GM23338 (cell line): ENCODE data around the gene IL22RA2. TPM values are rescaled to one million over a fixed set of nuclear protein-coding genes. Genes with fewer than 3 reads are reported as not detected.

Source experiments
- ATAC-seq: fragments of 200-7000 bp; cut with Tn5 transposase; 3 replicates; pipeline ENCODE4 v1.9.1; 2020
- DNase-seq: peaks from one replicate; pipeline ENCODE4 v3.0.0-alpha.2; 2015; ENCODE audit warnings: low spot score
- H2AFZ ChIP-seq: fragments of 200-600 bp; sonication (generic); 2 replicates; pipeline ENCODE4 v1.8.0; 2016; ENCODE audit warnings: antibody characterized with exemption, mild to moderate bottlenecking, moderate library complexity
- H3F3A ChIP-seq: fragments of 200-600 bp; sonication (generic); replicated peaks from 2 replicates; pipeline ENCODE4 v1.8.0; 2017; ENCODE audit warnings: antibody characterized with exemption, mixed run types, low read depth
- H3K27ac ChIP-seq: fragments of 200-600 bp; sonication (generic); 2 replicates; pipeline ENCODE4 v1.6.1; 2016; ENCODE audit warnings: low read depth
- H3K27me3 ChIP-seq: fragments of 200-600 bp; sonication (generic); 2 replicates; pipeline ENCODE4 v1.8.0; 2016; ENCODE audit warnings: mild to moderate bottlenecking, mixed run types, moderate library complexity; ENCODE audit not compliant: insufficient read depth
- H3K36me3 ChIP-seq: fragments of 200-600 bp; sonication (generic); 2 replicates; pipeline ENCODE4 v1.8.0; 2016; ENCODE audit warnings: mild to moderate bottlenecking; ENCODE audit not compliant: insufficient read depth
- H3K4me1 ChIP-seq: fragments of 200-600 bp; sonication (generic); 2 replicates; pipeline ENCODE4 v1.8.0; 2016; ENCODE audit warnings: mild to moderate bottlenecking, moderate library complexity; ENCODE audit not compliant: insufficient read depth
- H3K4me2 ChIP-seq: fragments of 200-600 bp; sonication (generic); 2 replicates; pipeline ENCODE4 v1.7.1; 2017; ENCODE audit warnings: mixed run types
- H3K4me3 ChIP-seq: fragments of 200-600 bp; sonication (generic); 2 replicates; pipeline ENCODE4 v1.6.1; 2016; ENCODE audit warnings: mixed run types
- H3K79me2 ChIP-seq: fragments of 200-600 bp; sonication (generic); replicated peaks from 2 replicates; pipeline ENCODE4 v1.8.0; 2017; ENCODE audit warnings: mild to moderate bottlenecking; ENCODE audit not compliant: insufficient read depth
- H3K9me2 ChIP-seq: fragments of 200-600 bp; sonication (generic); 2 replicates; pipeline ENCODE4 v1.8.0; 2017; ENCODE audit not compliant: insufficient read depth
- H4K20me1 ChIP-seq: fragments of 200-600 bp; sonication (generic); replicated peaks from 2 replicates; pipeline ENCODE4 v1.8.0; 2017; ENCODE audit warnings: mild to moderate bottlenecking; ENCODE audit not compliant: insufficient read depth
- H3K27ac Mint-ChIP-seq: 2 replicates; pipeline ENCODE4 v1.8.0; 2020; ENCODE audit warnings: inconsistent platforms, mild to moderate bottlenecking, moderate library complexity, mixed read lengths
- H3K27me3 Mint-ChIP-seq: 3 replicates; pipeline ENCODE4 v1.8.0; 2022; ENCODE audit warnings: low read depth, mild to moderate bottlenecking, moderate library complexity, mixed read lengths, inconsistent platforms; ENCODE audit not compliant: insufficient read depth, poor library complexity
- H3K36me3 Mint-ChIP-seq: 3 replicates; pipeline ENCODE4 v1.8.0; 2021; ENCODE audit warnings: low read depth, mild to moderate bottlenecking, inconsistent platforms, moderate library complexity, mixed read lengths
- H3K4me1 Mint-ChIP-seq: 3 replicates; pipeline ENCODE4 v1.8.0; 2020; ENCODE audit warnings: mild to moderate bottlenecking, inconsistent platforms, mixed read lengths
- H3K4me3 Mint-ChIP-seq: 3 replicates; pipeline ENCODE4 v1.8.0; 2021; ENCODE audit warnings: moderate library complexity, mild to moderate bottlenecking, inconsistent platforms, mixed read lengths
- H3K9me3 Mint-ChIP-seq: 3 replicates; pipeline ENCODE4 v1.8.0; 2020; ENCODE audit warnings: moderate library complexity, mild to moderate bottlenecking, inconsistent platforms, mixed read lengths
- CREB1 ChIP-seq: fragments of 250-450 bp; sonication (Bioruptor Pico); IDR thresholded peaks from 2 replicates; pipeline ENCODE4 v1.5.0; 2020; ENCODE audit warnings: low read depth, mild to moderate bottlenecking, moderate library complexity
- EZH2phosphoT487 ChIP-seq: fragments of 200-600 bp; sonication (generic); IDR thresholded peaks from one replicate; pipeline ENCODE4 v1.8.1; 2018; ENCODE audit warnings: antibody characterized with exemption; ENCODE audit not compliant: unreplicated experiment
- JUNB ChIP-seq: IDR thresholded peaks from one replicate; pipeline ENCODE4 v1.6.1; 2016; ENCODE audit warnings: antibody characterized with exemption; ENCODE audit not compliant: unreplicated experiment
- NANOG ChIP-seq: IDR thresholded peaks from 2 replicates; pipeline ENCODE4 v1.6.1; 2016; ENCODE audit warnings: antibody characterized with exemption, borderline replicate concordance
- POLR2AphosphoS5 ChIP-seq: IDR thresholded peaks from 2 replicates; pipeline ENCODE4 v1.6.1; 2016; ENCODE audit warnings: antibody characterized with exemption, low read depth
- STAT1 ChIP-seq: IDR thresholded peaks from one replicate; pipeline ENCODE4 v1.6.1; 2016; ENCODE audit warnings: antibody characterized with exemption; ENCODE audit not compliant: unreplicated experiment
- ZNF114 ChIP-seq: fragments of 250-450 bp; sonication (Bioruptor Pico); IDR thresholded peaks from 2 replicates; pipeline ENCODE4 v1.5.0; 2020; ENCODE audit warnings: mild to moderate bottlenecking, moderate library complexity
- ZNF331 ChIP-seq: fragments of 250-450 bp; sonication (Bioruptor Pico); IDR thresholded peaks from 2 replicates; pipeline ENCODE4 v1.5.0; 2020; ENCODE audit warnings: low read depth, mild to moderate bottlenecking, moderate library complexity
- polyA plus RNA-seq: library from polyadenylated mRNA; unstranded; fragments of >200 nt; fragmentation: Nextera tagmentation; extraction: Ambion mirVana; gene quantifications from 2 replicates; pipeline ENCODE4 v1.2.1, GENCODE V29; 2016
- total RNA-seq: library from RNA; depleted of rRNA; stranded (reverse); fragments of >200 nt; shearing (Covaris generic); gene quantifications from 2 replicates; pipeline ENCODE4 v1.2.3, GENCODE V29; 2014
- TF ChIP-seq, protein P1 (sequence below): fragments of 250-450 bp; sonication (Bioruptor Pico); IDR thresholded peaks from 2 replicates; pipeline ENCODE4 v1.5.0; 2020; ENCODE audit warnings: mild to moderate bottlenecking, moderate library complexity
- TF ChIP-seq, protein P2 (sequence below), 2 experiments: fragments of 200-600 bp in 1 of 2; sonication (generic) in 1 of 2; conservative IDR thresholded peaks; 2 replicates each; pipeline versions ENCODE4 v1.5.1 to v1.6.1; 2016 to 2017; ENCODE audit warnings: antibody characterized with exemption in 2 of 2, low read depth in 2 of 2, mild to moderate bottlenecking in 2 of 2, moderate library complexity in 1 of 2
- TF ChIP-seq, protein P3 (sequence below): IDR thresholded peaks from one replicate; pipeline ENCODE4 v1.6.1; 2018; ENCODE audit warnings: antibody characterized with exemption; ENCODE audit not compliant: unreplicated experiment

IL22RA2 gene
- total and polyA plus RNA-seq, 2 experiments from 2014 or later = not detected

DNA sequence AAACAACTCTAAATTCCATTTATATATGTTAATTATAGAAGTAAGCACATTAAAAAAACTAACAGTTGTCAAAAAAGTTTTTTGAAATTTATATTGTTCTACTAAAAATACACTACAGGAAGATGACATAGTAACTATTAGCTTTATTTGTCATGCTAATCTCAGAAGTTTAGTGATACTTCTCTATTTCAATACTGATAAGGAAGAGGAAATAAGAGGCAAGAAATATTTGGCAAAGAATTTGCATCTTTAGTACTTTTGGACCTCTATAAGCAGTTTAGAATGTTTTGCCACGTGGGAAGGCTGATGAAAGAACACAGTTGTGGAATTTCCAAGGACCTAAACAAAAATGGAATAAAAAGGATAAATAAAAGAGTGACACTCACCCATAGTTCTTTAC lies 33.1 kb upstream of the IL22RA2 start:
- Histone ChIP-seq H3K4me3 (no peak overlapping the region), H4K20me1 (no peaks in the 10 kb centered on the region), H3K27ac (no peak overlapping the region), H3K9me2 (no peaks in the 10 kb centered on the region), H3K4me2 (no peak overlapping the region), H3K36me3 (peaks cover 24% of the 10 kb centered on the region; the same call in 1 of the 2 replicates), H3K27me3 (no peaks in the 10 kb centered on the region), H3K79me2 (peaks cover 42% of the 10 kb centered on the region), H3F3A (no peaks in the 10 kb centered on the region), H2AFZ (no peak overlapping the region), H3K4me1 (no peaks in the 10 kb centered on the region)
- Mint-ChIP-seq H3K27ac (no peak overlapping the region), H3K9me3 (peaks cover 47% of the 10 kb centered on the region), H3K27me3 (no peaks in the 10 kb centered on the region), H3K4me1 (peaks cover 2% of the 10 kb centered on the region; the same call in 1 of the 3 replicates), H3K4me3 (no peak overlapping the region), H3K36me3 (peaks cover 88% of the 10 kb centered on the region)
- no peak for DNase-seq
- ATAC-seq = no peak
- TF ChIP-seq POLR2AphosphoS5 = no peak

- H3K4me1 ChIP-seq = no peaks in the 10 kb centered on the region
- peaks cover 38% of the 10 kb centered on the region for H3K36me3 ChIP-seq
- H3K4me1 Mint-ChIP-seq = peaks cover 2% of the 10 kb centered on the region; the same call in 1 of the 3 replicates
- no peaks in the 10 kb centered on the region for H3K27me3 Mint-ChIP-seq
- H3K27ac ChIP-seq = no peak overlapping the region
- DNase-seq = no peak
- no peak for ATAC-seq
- H3K4me2 ChIP-seq = no peak overlapping the region
- no peak overlapping the region for H3K4me3 Mint-ChIP-seq
- H3K9me3 Mint-ChIP-seq = peaks cover 18% of the 10 kb centered on the region
- no peaks in the 10 kb centered on the region for H3K9me2 ChIP-seq
- H3K79me2 ChIP-seq = peaks cover 14% of the 10 kb centered on the region; the same call in 1 of the 2 replicates
- H3K27ac Mint-ChIP-seq = no peak overlapping the region
- H4K20me1 ChIP-seq = no peaks in the 10 kb centered on the region
- no peak overlapping the region for H2AFZ ChIP-seq
- H3F3A ChIP-seq = no peaks in the 10 kb centered on the region
- H3K36me3 Mint-ChIP-seq = peaks cover 76% of the 10 kb centered on the region
- H3K4me3 ChIP-seq = no peak overlapping the region
- H3K27me3 ChIP-seq = no peaks in the 10 kb centered on the region
- TF ChIP-seq STAT1 = no peak
- TF ChIP-seq, protein P1, sequence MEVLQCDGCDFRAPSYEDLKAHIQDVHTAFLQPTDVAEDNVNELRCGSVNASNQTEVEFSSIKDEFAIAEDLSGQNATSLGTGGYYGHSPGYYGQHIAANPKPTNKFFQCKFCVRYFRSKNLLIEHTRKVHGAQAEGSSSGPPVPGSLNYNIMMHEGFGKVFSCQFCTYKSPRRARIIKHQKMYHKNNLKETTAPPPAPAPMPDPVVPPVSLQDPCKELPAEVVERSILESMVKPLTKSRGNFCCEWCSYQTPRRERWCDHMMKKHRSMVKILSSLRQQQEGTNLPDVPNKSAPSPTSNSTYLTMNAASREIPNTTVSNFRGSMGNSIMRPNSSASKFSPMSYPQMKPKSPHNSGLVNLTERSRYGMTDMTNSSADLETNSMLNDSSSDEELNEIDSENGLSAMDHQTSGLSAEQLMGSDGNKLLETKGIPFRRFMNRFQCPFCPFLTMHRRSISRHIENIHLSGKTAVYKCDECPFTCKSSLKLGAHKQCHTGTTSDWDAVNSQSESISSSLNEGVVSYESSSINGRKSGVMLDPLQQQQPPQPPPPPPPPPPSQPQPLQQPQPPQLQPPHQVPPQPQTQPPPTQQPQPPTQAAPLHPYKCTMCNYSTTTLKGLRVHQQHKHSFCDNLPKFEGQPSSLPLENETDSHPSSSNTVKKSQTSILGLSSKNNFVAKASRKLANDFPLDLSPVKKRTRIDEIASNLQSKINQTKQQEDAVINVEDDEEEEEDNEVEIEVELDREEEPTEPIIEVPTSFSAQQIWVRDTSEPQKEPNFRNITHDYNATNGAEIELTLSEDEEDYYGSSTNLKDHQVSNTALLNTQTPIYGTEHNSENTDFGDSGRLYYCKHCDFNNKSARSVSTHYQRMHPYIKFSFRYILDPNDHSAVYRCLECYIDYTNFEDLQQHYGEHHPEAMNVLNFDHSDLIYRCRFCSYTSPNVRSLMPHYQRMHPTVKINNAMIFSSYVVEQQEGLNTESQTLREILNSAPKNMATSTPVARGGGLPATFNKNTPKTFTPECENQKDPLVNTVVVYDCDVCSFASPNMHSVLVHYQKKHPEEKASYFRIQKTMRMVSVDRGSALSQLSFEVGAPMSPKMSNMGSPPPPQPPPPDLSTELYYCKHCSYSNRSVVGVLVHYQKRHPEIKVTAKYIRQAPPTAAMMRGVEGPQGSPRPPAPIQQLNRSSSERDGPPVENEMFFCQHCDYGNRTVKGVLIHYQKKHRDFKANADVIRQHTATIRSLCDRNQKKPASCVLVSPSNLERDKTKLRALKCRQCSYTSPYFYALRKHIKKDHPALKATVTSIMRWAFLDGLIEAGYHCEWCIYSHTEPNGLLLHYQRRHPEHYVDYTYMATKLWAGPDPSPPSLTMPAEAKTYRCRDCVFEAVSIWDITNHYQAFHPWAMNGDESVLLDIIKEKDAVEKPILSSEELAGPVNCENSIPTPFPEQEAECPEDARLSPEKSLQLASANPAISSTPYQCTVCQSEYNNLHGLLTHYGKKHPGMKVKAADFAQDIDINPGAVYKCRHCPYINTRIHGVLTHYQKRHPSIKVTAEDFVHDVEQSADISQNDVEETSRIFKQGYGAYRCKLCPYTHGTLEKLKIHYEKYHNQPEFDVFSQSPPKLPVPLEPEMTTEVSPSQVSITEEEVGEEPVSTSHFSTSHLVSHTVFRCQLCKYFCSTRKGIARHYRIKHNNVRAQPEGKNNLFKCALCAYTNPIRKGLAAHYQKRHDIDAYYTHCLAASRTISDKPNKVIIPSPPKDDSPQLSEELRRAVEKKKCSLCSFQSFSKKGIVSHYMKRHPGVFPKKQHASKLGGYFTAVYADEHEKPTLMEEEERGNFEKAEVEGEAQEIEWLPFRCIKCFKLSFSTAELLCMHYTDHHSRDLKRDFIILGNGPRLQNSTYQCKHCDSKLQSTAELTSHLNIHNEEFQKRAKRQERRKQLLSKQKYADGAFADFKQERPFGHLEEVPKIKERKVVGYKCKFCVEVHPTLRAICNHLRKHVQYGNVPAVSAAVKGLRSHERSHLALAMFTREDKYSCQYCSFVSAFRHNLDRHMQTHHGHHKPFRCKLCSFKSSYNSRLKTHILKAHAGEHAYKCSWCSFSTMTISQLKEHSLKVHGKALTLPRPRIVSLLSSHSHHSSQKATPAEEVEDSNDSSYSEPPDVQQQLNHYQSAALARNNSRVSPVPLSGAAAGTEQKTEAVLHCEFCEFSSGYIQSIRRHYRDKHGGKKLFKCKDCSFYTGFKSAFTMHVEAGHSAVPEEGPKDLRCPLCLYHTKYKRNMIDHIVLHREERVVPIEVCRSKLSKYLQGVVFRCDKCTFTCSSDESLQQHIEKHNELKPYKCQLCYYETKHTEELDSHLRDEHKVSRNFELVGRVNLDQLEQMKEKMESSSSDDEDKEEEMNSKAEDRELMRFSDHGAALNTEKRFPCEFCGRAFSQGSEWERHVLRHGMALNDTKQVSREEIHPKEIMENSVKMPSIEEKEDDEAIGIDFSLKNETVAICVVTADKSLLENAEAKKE = no peak
- TF ChIP-seq POLR2AphosphoS5 = no peak
- TF ChIP-seq NANOG = no peak
- TF ChIP-seq ZNF114 (CRISPR knock-in tag) = no peak
- TF ChIP-seq, protein P2, sequence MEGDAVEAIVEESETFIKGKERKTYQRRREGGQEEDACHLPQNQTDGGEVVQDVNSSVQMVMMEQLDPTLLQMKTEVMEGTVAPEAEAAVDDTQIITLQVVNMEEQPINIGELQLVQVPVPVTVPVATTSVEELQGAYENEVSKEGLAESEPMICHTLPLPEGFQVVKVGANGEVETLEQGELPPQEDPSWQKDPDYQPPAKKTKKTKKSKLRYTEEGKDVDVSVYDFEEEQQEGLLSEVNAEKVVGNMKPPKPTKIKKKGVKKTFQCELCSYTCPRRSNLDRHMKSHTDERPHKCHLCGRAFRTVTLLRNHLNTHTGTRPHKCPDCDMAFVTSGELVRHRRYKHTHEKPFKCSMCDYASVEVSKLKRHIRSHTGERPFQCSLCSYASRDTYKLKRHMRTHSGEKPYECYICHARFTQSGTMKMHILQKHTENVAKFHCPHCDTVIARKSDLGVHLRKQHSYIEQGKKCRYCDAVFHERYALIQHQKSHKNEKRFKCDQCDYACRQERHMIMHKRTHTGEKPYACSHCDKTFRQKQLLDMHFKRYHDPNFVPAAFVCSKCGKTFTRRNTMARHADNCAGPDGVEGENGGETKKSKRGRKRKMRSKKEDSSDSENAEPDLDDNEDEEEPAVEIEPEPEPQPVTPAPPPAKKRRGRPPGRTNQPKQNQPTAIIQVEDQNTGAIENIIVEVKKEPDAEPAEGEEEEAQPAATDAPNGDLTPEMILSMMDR (conservative IDR thresholded peaks at IDR 0.05; ENCODE audit: low read depth in 2 of 2) = no peak
- TF ChIP-seq, protein P3, sequence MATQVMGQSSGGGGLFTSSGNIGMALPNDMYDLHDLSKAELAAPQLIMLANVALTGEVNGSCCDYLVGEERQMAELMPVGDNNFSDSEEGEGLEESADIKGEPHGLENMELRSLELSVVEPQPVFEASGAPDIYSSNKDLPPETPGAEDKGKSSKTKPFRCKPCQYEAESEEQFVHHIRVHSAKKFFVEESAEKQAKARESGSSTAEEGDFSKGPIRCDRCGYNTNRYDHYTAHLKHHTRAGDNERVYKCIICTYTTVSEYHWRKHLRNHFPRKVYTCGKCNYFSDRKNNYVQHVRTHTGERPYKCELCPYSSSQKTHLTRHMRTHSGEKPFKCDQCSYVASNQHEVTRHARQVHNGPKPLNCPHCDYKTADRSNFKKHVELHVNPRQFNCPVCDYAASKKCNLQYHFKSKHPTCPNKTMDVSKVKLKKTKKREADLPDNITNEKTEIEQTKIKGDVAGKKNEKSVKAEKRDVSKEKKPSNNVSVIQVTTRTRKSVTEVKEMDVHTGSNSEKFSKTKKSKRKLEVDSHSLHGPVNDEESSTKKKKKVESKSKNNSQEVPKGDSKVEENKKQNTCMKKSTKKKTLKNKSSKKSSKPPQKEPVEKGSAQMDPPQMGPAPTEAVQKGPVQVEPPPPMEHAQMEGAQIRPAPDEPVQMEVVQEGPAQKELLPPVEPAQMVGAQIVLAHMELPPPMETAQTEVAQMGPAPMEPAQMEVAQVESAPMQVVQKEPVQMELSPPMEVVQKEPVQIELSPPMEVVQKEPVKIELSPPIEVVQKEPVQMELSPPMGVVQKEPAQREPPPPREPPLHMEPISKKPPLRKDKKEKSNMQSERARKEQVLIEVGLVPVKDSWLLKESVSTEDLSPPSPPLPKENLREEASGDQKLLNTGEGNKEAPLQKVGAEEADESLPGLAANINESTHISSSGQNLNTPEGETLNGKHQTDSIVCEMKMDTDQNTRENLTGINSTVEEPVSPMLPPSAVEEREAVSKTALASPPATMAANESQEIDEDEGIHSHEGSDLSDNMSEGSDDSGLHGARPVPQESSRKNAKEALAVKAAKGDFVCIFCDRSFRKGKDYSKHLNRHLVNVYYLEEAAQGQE = no peak
- TF ChIP-seq ZNF331 (CRISPR knock-in tag) = no peak
- no peak for TF ChIP-seq JUNB
- no peak for TF ChIP-seq CREB1
- no peak for TF ChIP-seq EZH2phosphoT487
Measured at GRCh38 chr6:137203256-137203655, 29.8 kb upstream of the IL22RA2 start.
